ENCODE results near the gene ERRFI1.

The ERRFI1 gene

DNA sequence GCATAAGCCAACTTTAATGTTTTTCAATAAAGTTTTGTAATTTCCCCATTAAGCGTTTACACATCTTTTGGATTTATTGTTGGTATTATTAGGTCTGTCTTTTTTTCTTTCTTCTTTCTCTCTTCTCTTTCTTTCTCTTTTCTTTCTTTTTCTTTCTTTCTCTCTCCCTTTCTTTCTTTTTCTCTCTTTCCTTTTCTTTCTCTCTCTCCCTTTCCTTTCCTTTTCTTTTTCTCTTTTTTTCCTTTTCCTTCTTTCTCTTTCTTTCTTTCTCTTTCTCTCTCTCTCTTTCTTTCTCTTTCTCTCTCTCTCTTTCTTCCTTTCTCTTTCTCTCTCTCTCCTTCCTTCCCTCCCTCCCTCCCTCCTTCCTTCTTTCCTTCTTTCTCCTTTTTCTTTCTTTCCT, 31.3 kb downstream of the ERRFI1 start:
- H3K36me3 ChIP-seq (replicated peaks): no peaks in the 10 kb centered on the region
- in situ Hi-C loops (cut with MboI; ENCODE audit: low sequenced_read_pairs): no loop called here
- no peaks in the 10 kb centered on the region for H3K27me3 ChIP-seq (ENCODE audit: low read depth)
- no peaks in the 10 kb centered on the region for H3K9me3 ChIP-seq
- H3K4me3 ChIP-seq: no peak overlapping the region
- no peaks in the 10 kb centered on the region for H3K4me1 ChIP-seq
- DNase-seq (ENCODE audit: low spot score in 2 of 2): no peak

- Histone ChIP-seq H3K4me3 (no peak overlapping the region), H3K4me1 (no peaks in the 10 kb centered on the region), H3K9me3 (no peaks in the 10 kb centered on the region), H3K36me3 (replicated peaks) (no peaks in the 10 kb centered on the region), H3K27me3 (ENCODE audit: low read depth) (no peaks in the 10 kb centered on the region)
- in situ Hi-C loops (cut with MboI; ENCODE audit: low sequenced_read_pairs): no loop called here
- no peak for DNase-seq (ENCODE audit: low spot score in 2 of 2)
These were observed 32.3 kb downstream of the ERRFI1 start for GRCh38 chr1:7993593-7994479.

DNA sequence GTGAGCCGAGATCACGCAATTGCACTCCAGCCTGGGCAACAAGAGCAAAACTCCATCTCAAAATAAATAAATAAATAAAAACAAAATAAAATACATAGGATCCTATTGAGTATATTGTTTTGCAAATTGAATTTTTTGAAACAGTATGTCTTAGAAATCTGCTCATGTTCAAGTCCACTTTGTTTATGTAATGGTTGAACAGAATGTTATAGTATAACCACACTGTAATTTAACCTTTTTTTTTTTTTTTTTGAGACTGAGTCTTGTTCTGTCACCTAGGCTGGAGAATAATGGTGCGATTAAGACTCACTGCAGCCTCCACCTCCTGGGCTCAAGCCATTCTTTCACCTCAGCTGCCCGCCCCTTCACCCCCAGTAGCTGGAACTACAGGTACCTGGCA, 33.2 kb downstream of the ERRFI1 start:
- in situ Hi-C loops (cut with MboI; ENCODE audit: low sequenced_read_pairs): no loop called here

DNA sequence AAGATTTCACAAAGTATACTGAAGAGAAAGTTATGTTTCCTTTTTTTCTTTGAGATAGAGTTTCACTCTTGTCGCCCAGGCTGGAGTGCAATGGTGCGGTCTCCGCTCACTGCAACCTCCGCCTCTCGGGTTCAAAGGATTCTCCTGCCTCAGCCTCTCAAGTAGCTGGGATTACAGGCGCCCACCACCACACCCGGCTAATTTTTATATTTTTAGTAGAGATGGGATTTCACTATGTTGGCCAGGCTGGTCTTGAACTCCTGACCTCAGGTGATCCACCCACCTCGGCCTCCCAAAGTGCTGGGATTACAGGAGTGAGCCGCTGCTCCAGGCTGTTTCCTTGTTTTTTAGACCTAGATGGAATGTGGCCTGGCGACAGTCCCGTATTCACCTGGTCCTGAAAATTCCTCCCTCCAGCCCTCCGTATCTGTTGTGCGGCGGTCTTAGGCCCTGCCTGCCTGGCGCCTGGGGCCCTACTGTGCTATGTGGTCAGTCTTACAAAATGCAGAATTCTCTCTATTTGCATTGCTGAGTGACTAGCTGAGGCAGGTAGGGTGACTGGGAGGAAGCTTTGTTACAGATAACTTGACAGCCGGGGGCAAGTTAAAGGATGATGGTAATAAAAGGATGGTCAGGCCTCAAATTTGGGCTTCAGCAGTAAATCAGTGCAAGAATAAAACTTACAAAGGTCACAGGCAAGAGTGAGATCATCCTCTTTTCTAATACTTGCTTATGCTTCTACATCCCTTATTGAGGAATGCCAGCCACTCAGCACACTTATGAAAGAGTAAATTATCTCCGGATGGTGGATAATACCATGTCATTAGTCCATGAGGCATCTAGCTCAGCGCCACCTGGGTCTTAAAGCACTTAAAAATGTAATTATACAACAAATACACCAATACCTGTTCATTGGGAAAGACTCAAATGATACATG, 34.3 kb downstream of the ERRFI1 start:
- H3K4me1 ChIP-seq: no peaks in the 10 kb centered on the region
- in situ Hi-C loops (cut with MboI; ENCODE audit: low sequenced_read_pairs): no loop called here
- H3K36me3 ChIP-seq (replicated peaks): no peaks in the 10 kb centered on the region
- H3K4me3 ChIP-seq: no peak overlapping the region
- no peaks in the 10 kb centered on the region for H3K27me3 ChIP-seq (ENCODE audit: low read depth)
- H3K9me3 ChIP-seq: no peaks in the 10 kb centered on the region
- DNase-seq (ENCODE audit: low spot score in 2 of 2): no peak

More for the DNA sequence above, 33.2 kb downstream of the ERRFI1 start:
- no peaks in the 10 kb centered on the region for H3K27me3 ChIP-seq (ENCODE audit: low read depth)
- no peaks in the 10 kb centered on the region for H3K9me3 ChIP-seq
- DNase-seq (ENCODE audit: low spot score in 2 of 2): no peak
- no peaks in the 10 kb centered on the region for H3K4me1 ChIP-seq
- no peak overlapping the region for H3K4me3 ChIP-seq
- H3K36me3 ChIP-seq (replicated peaks): no peaks in the 10 kb centered on the region

- in situ Hi-C loops (cut with MboI; ENCODE audit: low sequenced_read_pairs): loop anchor here (10.0 kb wide), 1 partner anchor 325 kb away; the partner anchor contains the start of gene SLC45A1
- no peak for DNase-seq (ENCODE audit: low spot score in 2 of 2)
- Histone ChIP-seq H3K36me3 (replicated peaks) (peaks cover 12% of the 10 kb centered on the region), H3K9me3 (no peaks in the 10 kb centered on the region), H3K4me1 (no peaks in the 10 kb centered on the region), H3K27me3 (ENCODE audit: low read depth) (no peaks in the 10 kb centered on the region), H3K4me3 (no peak overlapping the region)
These were observed 36.2 kb downstream of the ERRFI1 start for GRCh38 chr1:7989762-7990428.

DNA sequence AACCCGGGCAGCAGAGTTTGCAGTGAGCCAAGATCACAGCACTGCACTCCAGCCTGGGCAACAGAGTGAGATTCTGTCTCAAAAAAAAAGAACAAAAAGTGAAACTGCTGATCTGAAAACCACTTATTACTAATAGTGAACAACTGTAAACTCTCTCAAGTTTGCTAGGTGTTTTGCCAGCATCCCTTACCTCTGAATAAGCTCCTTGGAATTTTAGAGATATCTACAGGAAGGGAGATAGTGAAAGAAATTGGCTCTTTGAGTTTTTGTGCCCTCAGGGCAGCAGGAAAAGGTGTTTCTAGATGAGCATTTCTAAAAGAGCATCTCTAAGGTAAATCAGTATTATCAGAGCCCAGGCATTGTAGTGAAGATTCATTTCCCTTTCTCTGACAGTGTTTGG, 37.5 kb downstream of the ERRFI1 start:
- DNase-seq (ENCODE audit: low spot score in 2 of 2): no peak
- Histone ChIP-seq H3K4me1 (no peaks in the 10 kb centered on the region), H3K27me3 (ENCODE audit: low read depth) (no peaks in the 10 kb centered on the region), H3K36me3 (replicated peaks) (peaks cover 25% of the 10 kb centered on the region), H3K4me3 (no peak overlapping the region), H3K9me3 (no peaks in the 10 kb centered on the region)
- in situ Hi-C loops (cut with MboI; ENCODE audit: low sequenced_read_pairs): loop anchor here (10.0 kb wide), 1 partner anchor 326 kb away; the partner anchor contains the start of gene SLC45A1

DNA sequence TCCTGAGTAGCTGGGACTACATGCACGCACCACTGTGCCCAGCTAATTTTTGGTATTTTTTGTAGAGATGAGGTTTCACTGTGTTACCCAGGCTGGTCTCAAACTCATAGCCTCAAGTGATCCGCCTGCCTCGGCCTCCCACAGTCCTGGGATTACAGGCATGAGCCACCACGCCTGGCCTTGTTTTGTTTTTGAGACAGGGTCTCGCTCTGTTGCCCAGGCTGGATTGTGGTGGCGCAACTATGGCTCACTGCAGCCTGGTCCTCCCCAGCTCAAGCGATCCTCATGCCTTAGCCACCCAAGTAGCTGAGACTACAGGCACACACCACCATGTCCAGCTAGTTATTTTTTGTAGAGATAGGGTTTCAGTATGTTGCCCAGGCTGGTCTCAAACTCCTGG, 38.6 kb downstream of the ERRFI1 start:
- no peaks in the 10 kb centered on the region for H3K27me3 ChIP-seq (ENCODE audit: low read depth)
- H3K4me3 ChIP-seq: no peak overlapping the region
- no peaks in the 10 kb centered on the region for H3K4me1 ChIP-seq
- in situ Hi-C loops (cut with MboI; ENCODE audit: low sequenced_read_pairs): loop anchor here (10.0 kb wide), 1 partner anchor 327 kb away; the partner anchor contains the start of gene SLC45A1
- peaks cover 36% of the 10 kb centered on the region for H3K36me3 ChIP-seq (replicated peaks)
- no peak for DNase-seq (ENCODE audit: low spot score in 2 of 2)
- H3K9me3 ChIP-seq: no peaks in the 10 kb centered on the region

- no peak for DNase-seq (ENCODE audit: low spot score in 2 of 2)
- no peaks in the 10 kb centered on the region for H3K9me3 ChIP-seq
- H3K36me3 ChIP-seq (replicated peaks): peaks cover 38% of the 10 kb centered on the region
- in situ Hi-C loops (cut with MboI; ENCODE audit: low sequenced_read_pairs): loop anchor here (10.0 kb wide), 1 partner anchor 329 kb away; the partner anchor contains the start of gene SLC45A1
- H3K4me3 ChIP-seq: no peak overlapping the region
- H3K4me1 ChIP-seq: no peaks in the 10 kb centered on the region
- H3K27me3 ChIP-seq (ENCODE audit: low read depth): no peaks in the 10 kb centered on the region
These were observed 40.1 kb downstream of the ERRFI1 start for GRCh38 chr1:7985851-7986612.

GRCh38 chr1:7984811-7985210, 41.3 kb downstream of the ERRFI1 start:
- in situ Hi-C loops (cut with MboI; ENCODE audit: low sequenced_read_pairs): loop anchor here (10.0 kb wide), 1 partner anchor 330 kb away; the partner anchor contains the start of gene SLC45A1
- DNase-seq (ENCODE audit: low spot score in 2 of 2): no peak
- Histone ChIP-seq H3K4me1 (no peaks in the 10 kb centered on the region), H3K4me3 (no peak overlapping the region), H3K27me3 (ENCODE audit: low read depth) (no peaks in the 10 kb centered on the region), H3K36me3 (replicated peaks) (peaks cover 47% of the 10 kb centered on the region), H3K9me3 (no peaks in the 10 kb centered on the region)

- in situ Hi-C loops (cut with MboI; ENCODE audit: low sequenced_read_pairs): loop anchor here (10.0 kb wide), 1 partner anchor 332 kb away; the partner anchor contains the start of gene SLC45A1
- no peak overlapping the region for H3K4me3 ChIP-seq
- no peaks in the 10 kb centered on the region for H3K4me1 ChIP-seq
- no peaks in the 10 kb centered on the region for H3K9me3 ChIP-seq
- H3K27me3 ChIP-seq (ENCODE audit: low read depth): no peaks in the 10 kb centered on the region
- peaks cover 63% of the 10 kb centered on the region for H3K36me3 ChIP-seq (replicated peaks)
- DNase-seq (ENCODE audit: low spot score in 2 of 2): no peak
These were observed 42.9 kb downstream of the ERRFI1 start for GRCh38 chr1:7983086-7983778.

DNA sequence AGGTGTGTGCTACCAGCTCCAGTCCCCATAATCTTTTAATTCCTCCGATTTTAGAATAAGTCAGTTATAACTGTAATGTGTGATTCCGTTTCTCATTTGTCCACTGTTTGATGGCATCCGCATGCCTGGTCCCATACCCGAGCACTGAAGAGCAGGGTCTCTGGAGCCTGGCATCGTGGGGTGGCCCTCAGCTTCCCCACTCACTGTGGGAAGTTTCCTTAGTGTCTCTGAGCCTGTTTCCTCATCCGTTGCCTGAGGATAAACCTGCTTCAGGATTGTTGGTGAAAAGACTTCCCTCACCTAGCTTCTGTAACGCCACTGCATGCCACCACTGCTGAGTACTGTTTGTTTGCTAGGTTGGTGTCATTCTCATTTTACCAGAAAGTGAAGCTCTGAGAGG, 45.1 kb downstream of the ERRFI1 start:
- Histone ChIP-seq H3K36me3 (replicated peaks) (peaks cover 78% of the 10 kb centered on the region), H3K4me1 (no peaks in the 10 kb centered on the region), H3K27me3 (ENCODE audit: low read depth) (no peaks in the 10 kb centered on the region), H3K4me3 (no peak overlapping the region), H3K9me3 (no peaks in the 10 kb centered on the region)
- no peak for DNase-seq (ENCODE audit: low spot score in 2 of 2)
- in situ Hi-C loops (cut with MboI; ENCODE audit: low sequenced_read_pairs): loop anchor here (10.0 kb wide), 1 partner anchor 334 kb away; the partner anchor contains the start of gene SLC45A1

GRCh38 chr1:7975212-7975865, 50.8 kb downstream of the ERRFI1 start:
- Histone ChIP-seq H3K27me3 (ENCODE audit: low read depth) (no peaks in the 10 kb centered on the region), H3K4me1 (no peaks in the 10 kb centered on the region), H3K4me3 (no peak overlapping the region), H3K36me3 (replicated peaks) (peaks cover 70% of the 10 kb centered on the region), H3K9me3 (no peaks in the 10 kb centered on the region)
- in situ Hi-C loops (cut with MboI; ENCODE audit: low sequenced_read_pairs): no loop called here
- DNase-seq (ENCODE audit: low spot score in 2 of 2): peak; percentile 75 to 85
